ENCODE data around the gene UXT. TPM values are rescaled to one million over a fixed set of nuclear protein-coding genes. Genes with fewer than 3 reads are reported as not detected.

The UXT gene
- total and polyA plus RNA-seq, 9 of the 15 experiments (the other 6 are each of a cell fraction or from before 2014, with no cell fraction given): 141 to 300 (median 204) TPM

GRCh38 chrX:47650164-47651042, 8.6 kb downstream of the UXT start, which contains the start of gene ELK1:
Gene ELK1 (minus strand): TSS chrX:47650563. CDS start chrX:47641441, 9,122 bp downstream.
- H2AFZ ChIP-seq (ENCODE audit: low read depth, low read length): peak within 1 kb of the TSS; percentile 74
- ChIA-PET CTCF (ENCODE audit: low intra/inter-chr PET ratio) (no interaction called here), POLR2A (interaction anchor here (0.5 to 1.3 kb wide), 5 partner anchors 10 to 513 kb away, joined by 3 to 4 read pairs (median 3); no protein-coding TSS in a partner anchor)
- BruUV-seq (replicated peaks): no TSS peak
- H3K9me3 ChIP-seq (replicated peaks; ENCODE audit: control insufficient read depth, insufficient read depth, low read depth, low read length): no peaks in the 10 kb centered on the region
- H3K4me3 ChIP-seq: peak within 1 kb of the TSS; percentile 85
- in situ Hi-C loops (cut with MboI): no loop called here
- H3K27me3 ChIP-seq (ENCODE audit: control insufficient read depth in 2 of 2, insufficient read depth in 2 of 2, low read length in 2 of 2): no peaks in the 10 kb centered on the region
- peaks cover 43% of the 10 kb centered on the region for H3K79me2 ChIP-seq (ENCODE audit: control insufficient read depth, insufficient read depth, low read length)
- intact Hi-C loops (cut with micrococcal nuclease): no loop called here
- H3K27ac ChIP-seq (ENCODE audit: extremely low read depth, low read depth, low read length): peak within 1 kb of the TSS; percentile 88
- peaks cover 74% of the 10 kb centered on the region; the same call in 2 of the 3 replicates for H3K36me3 ChIP-seq (ENCODE audit: control insufficient read depth, insufficient read depth, low read length)
- WGBS (ENCODE audit: insufficient coverage, low coverage, missing lambda C conversion rate): 3% methylated on average over 18 of the region's 65 CpGs
- peaks cover 21 to 29% of the 10 kb centered on the region in 2 experiments; a peak in 4 of 5 replicates for H3K4me1 ChIP-seq (replicated peaks in 1 of 2; ENCODE audit: control insufficient read depth in 2 of 2, insufficient read depth in 2 of 2, low read length in 2 of 2)
- ATAC-seq (peak; percentile 97), DNase-seq (ENCODE audit: extremely low read depth in 1 of 4, low spot score in 3 of 4) (peak; percentile 89 to 97 (median 93)), FAIRE-seq (peak; percentile 99)
- H3K9ac ChIP-seq (ENCODE audit: insufficient read depth in 1 of 2, low read depth in 2 of 2, low read length in 2 of 2): peak within 1 kb of the TSS; percentile 81 to 92
- H3K9me1 ChIP-seq (ENCODE audit: control insufficient read depth, insufficient read depth, low read length): no peaks in the 10 kb centered on the region
- no peaks in the 10 kb centered on the region for H4K20me1 ChIP-seq (replicated peaks; ENCODE audit: control insufficient read depth, insufficient read depth, low read length)
- peak within 1 kb of the TSS; percentile 93 for H3K4me2 ChIP-seq (ENCODE audit: insufficient read depth, low read length)
- TF ChIP-seq KLF6 (CRISPR knock-in tag; IDR thresholded peaks at IDR 0.05; ENCODE audit: borderline replicate concordance): no peak
- TF ChIP-seq POLR2A (conservative IDR thresholded peaks at IDR 0.05): peak; percentile 67
- TF ChIP-seq TGIF2 (CRISPR knock-in tag; IDR thresholded peaks at IDR 0.05): no peak
- peak; percentile 45 for TF ChIP-seq POLR2AphosphoS5 (IDR thresholded peaks at IDR 0.05; ENCODE audit: control insufficient read depth, insufficient read depth, low read depth, low read length)
- TF ChIP-seq SREBF2 (CRISPR knock-in tag; IDR thresholded peaks at IDR 0.05): no peak
- no peak for TF ChIP-seq PPARD (CRISPR knock-in tag; IDR thresholded peaks at IDR 0.05)
- TF ChIP-seq MTA1 (IDR thresholded peaks at IDR 0.05; ENCODE audit: borderline replicate concordance): no peak
- TF ChIP-seq RAD21 (CRISPR knock-in tag; conservative IDR thresholded peaks at IDR 0.05 in 1 of 2, IDR thresholded peaks at IDR 0.05 in 1 of 2): peak in 1 of 2 experiments; percentile 15; a peak in 1 of 4 replicates
- TF ChIP-seq STAT5A (IDR thresholded peaks at IDR 0.05; ENCODE audit: borderline replicate concordance, low read length): no peak
- TF ChIP-seq ZNF639 (CRISPR knock-in tag; conservative IDR thresholded peaks at IDR 0.05 in 1 of 2, IDR thresholded peaks at IDR 0.05 in 1 of 2): no peak
- no peak for TF ChIP-seq ETV5 (CRISPR knock-in tag; IDR thresholded peaks at IDR 0.05; ENCODE audit: low read depth)
- no peak for TF ChIP-seq PCBP2 (IDR thresholded peaks at IDR 0.05; ENCODE audit: low read depth, low read length, poor library complexity, severe bottlenecking)
- TF ChIP-seq KDM2B (CRISPR knock-in tag; IDR thresholded peaks at IDR 0.05): 0 out of 2 replicates have a peak, but pooled peaks have one; percentile 33
- TF ChIP-seq SAP30 (IDR thresholded peaks at IDR 0.05; ENCODE audit: borderline replicate concordance, insufficient read depth, low read depth, low read length, poor library complexity, severe bottlenecking): peak; percentile 46
- TF ChIP-seq RFX7 (CRISPR knock-in tag; IDR thresholded peaks at IDR 0.05): no peak
- TF ChIP-seq MCM3 (IDR thresholded peaks at IDR 0.05): no peak
- TF ChIP-seq ARHGAP35 (IDR thresholded peaks at IDR 0.05; ENCODE audit: partially characterized antibody): no peak
- TF ChIP-seq U2AF2 (optimal IDR thresholded peaks at IDR 0.05; ENCODE audit: low read depth, low read length): no peak
- TF ChIP-seq LCOR (CRISPR knock-in tag; IDR thresholded peaks at IDR 0.05): no peak; the same call in 1 of the 2 replicates
- no peak for TF ChIP-seq ZNF561 (CRISPR knock-in tag; conservative IDR thresholded peaks at IDR 0.05)
- TF ChIP-seq KLF16 (IDR thresholded peaks at IDR 0.05): no peak
- TF ChIP-seq E2F3 (CRISPR knock-in tag; IDR thresholded peaks at IDR 0.05): no peak
- no peak for TF ChIP-seq TAF7 (tag; IDR thresholded peaks at IDR 0.05)
